Stimulated activated CD4-positive, alpha-beta T cell treated with anti-CD3 and anti-CD28 coated beads, Interleukin-4, amount 100 ng/mL, for 48 hours (primary cell): ENCODE measurements around the gene FAM234B.
A peak's percentile ranks its signal among the peaks of the same experiment; 100 is the strongest.

Source experiments
- DNase-seq, 2 donors: peaks; one replicate each; pipeline ENCODE4 v3.0.0-alpha.2; 2020; ENCODE audit warnings: low read depth in 2 of 2

The FAM234B gene

GRCh38 chr12:13091832-13092231 lies 47.7 kb downstream of the FAM234B start:
- DNase-seq: no peak

GRCh38 chr12:13093191-13093847 lies 49.1 kb downstream of the FAM234B start:
- DNase-seq: no peak

- no peak for DNase-seq
Observed at GRCh38 chr12:13093848-13094220, 49.7 kb downstream of the FAM234B start.

DNA sequence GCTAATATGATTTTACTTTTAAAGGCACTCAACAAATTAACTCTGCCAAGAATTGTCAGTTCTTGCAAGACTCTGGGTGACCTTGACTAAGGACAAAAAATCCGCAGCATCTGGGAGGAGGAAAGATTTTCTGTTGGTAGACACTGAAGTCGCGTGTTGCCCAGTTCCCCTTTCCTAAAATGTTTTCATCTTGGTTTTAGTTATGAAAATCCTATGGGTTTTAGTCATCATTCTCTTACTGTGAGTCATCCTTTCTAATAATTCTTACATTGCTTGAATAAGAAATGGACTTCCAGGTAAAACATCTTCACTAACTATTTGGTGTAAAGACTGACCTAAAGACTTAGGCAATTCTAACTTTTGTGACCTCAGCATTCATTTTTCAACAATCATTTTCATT lies 50.2 kb downstream of the FAM234B start:
- DNase-seq: no peak

DNA sequence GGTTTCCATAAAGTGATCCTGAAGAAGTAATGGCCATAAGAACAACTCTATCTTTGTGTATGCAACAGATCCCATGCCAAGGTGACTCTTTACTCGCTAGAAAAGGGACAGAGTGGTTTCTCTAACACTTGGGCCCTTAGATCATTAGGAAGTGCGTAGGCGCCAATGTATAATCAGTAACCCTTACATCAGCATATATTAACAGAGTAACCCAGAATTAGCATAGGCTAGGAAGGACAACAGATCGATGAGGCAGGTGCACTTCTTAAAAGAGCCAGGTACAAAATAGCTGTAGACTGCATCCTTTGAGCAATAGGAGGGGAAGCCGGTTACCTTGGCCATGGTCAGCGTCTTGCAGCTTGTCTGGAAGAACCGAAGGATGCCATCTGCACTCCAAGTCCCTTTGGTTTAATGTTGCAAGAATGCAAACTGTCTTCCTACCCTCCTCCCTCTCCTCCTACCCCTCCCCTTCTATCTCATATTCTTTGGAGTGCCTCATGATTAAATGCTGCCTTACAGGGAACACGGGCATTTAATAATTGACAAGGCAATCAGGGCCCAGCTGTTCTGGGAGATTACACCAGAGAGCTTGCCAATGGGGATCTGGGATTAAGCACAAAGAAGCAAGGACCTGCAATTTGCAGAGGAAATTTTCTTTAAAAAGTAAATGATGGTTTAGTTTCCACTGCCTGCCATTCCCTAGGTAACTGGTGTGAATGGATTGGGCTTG lies 51.2 kb downstream of the FAM234B start:
- no peak for DNase-seq

DNA sequence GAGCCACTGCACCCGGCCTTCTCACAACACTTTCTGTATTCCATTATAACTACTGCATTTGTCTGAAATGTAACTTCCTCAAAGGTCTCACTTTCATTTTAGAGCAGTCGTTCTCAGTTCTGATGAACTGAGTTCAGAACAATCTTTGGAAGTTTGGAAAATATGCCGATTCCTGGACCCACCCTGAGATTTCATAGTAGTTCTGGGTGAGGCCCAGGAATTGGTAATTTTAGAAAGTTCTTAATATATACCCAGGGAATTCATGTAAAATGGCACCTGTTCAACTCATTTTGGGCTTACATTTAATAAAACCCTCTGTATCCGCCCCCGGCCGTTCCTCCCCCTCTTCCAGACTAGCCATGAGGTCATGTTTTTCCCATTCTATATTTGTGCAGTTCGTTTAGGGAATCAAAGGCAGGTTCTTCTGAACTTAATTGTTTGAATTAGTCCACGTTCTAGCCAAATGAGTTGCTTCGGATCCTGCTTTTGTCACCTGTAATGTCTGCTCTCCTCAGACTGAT lies 53.4 kb downstream of the FAM234B start:
- no peak for DNase-seq

DNA sequence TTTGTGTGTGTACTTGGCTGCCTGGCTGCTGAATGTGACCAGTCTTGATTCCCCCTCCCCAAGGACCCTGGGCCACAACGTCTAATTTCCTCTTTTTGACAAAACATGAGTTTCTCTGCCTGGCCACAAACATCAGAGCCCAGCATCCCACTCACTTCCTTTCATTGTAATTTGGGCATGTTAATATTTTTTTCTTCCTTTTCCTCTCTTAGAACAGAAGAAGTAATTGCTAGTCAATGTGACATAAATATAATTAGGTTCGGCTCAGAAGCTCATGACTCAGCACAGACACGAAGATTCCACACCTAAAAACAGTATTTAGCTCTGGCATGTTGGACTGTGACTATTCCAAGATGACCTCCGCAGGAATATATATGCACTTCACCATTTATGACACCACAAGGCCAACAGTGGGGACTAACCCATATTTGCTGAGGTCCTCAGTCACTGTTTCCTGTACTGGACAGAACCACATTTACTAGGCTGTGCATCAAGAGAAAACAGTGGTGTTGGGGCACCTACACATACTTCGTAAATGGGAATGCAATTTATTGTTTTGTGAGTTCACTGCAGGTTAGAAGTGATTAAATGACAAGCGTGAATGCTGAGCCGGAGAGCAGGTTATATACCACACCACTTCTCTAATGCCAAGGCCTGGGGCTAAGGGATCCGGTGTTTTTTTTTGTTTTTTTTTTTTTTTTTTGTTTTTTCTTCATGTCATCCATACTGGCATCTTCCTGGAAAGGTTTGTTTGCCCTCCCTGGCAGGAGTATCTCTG lies 55.1 kb downstream of the FAM234B start:
- DNase-seq: no peak

GRCh38 chr12:13099844-13100604 lies 55.8 kb downstream of the FAM234B start:
- no peak for DNase-seq

DNA sequence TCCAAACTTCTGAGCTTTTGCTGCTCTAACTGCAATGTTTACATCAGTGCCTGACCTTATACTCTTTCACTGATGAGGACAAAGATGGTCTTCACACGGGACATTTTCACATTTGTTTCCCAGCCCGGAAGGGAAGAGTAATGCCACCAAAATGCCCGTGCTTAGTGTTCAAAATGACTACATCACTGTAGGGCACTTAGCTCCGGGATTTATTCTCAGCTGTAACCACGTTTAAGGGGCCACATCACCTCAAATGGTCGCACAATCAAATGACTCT lies 56.4 kb downstream of the FAM234B start:
- no peak for DNase-seq

GRCh38 chr12:13100882-13101769 lies 56.9 kb downstream of the FAM234B start:
- peak; percentile 72 to 86 for DNase-seq

DNA sequence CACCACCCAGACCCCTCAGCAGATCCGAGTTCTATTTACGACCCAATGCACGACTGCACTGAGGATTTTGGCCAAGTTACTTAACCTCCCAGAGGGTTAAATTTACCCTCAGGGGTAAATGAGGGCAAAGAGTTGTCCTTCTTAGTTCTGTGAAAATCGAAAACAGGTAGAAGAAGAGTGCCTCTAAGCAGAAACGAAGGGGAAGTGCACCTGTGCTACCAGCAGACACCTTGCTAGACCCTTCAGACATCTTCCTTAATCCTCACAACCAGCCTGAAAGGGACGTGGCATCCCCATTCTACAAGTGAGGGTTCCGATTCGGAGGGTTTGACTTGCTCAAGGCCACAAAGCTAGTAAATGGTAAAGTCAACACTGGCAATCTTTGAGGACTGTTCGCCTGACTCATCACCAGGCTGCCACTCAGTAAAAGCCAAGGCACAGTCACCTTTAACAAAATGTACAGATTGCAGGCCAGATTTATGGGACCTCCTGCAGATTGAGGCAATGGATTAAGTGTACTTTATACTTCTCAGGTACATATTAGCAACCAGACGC lies 57.7 kb downstream of the FAM234B start:
- DNase-seq: no peak

- no peak for DNase-seq
Observed at GRCh38 chr12:13102461-13103195, 58.4 kb downstream of the FAM234B start.

DNA sequence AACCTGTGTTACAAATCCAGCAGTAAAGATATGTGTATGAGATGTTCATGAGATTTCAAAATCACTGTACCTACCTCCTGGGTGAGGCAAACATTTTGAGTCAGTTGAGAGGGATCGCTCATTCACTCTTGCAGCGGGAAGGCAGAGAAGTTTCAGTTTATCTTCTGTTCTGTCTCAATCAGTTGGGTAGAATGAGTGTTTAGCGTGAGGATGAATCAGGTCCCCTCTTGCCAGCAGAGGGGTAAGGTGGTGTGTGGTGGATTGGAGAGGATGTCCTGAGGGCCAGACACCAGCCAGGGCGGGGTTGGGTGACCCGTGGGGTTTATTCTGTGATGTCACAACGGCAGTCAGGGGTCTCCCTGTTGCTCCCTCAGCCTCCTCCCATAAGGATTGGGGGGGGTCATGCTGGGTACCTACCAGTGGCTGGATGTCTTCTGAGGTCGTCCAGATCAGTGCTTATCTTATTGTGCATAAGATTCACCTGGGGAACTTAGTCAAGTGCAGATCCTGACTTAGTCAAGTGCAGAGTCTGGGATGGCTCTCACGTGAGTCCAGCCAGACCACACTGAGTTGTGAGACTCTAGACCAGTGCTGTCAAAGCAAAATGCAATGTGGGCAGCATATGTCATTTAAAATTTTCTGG lies 59.3 kb downstream of the FAM234B start, which contains the start of gene GSG1:
TSS of gene GSG1 (minus strand) at position 277 of the 643 bp plus-strand sequence. CDS start at position 122, 155 bp downstream.
- DNase-seq: peak; percentile 20

- DNase-seq: no peak
Observed at GRCh38 chr12:13104409-13104808, 60.2 kb downstream of the FAM234B start.

DNA sequence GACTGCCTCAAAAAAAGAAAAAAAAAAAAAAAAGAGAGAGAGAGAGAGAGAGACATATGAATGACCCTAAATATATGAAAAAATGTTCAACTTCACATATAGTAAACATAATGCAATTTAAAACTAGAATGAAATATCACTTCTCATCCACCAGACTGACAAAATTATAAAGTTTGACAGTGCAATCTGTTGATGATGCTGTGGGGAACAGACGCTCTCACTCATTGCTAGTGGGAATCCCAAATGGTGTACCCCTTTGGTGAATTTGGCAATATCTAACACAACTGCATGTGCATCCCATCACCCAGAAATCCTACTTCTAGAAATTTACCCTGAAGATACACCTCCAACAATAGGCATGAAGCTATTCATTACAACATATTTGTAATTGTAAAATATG lies 61.6 kb downstream of the FAM234B start:
- no peak for DNase-seq

- DNase-seq: no peak
Observed at GRCh38 chr12:13106666-13107065, 62.5 kb downstream of the FAM234B start.

- no peak for DNase-seq
Observed at GRCh38 chr12:13112968-13113367, 68.8 kb downstream of the FAM234B start.

DNA sequence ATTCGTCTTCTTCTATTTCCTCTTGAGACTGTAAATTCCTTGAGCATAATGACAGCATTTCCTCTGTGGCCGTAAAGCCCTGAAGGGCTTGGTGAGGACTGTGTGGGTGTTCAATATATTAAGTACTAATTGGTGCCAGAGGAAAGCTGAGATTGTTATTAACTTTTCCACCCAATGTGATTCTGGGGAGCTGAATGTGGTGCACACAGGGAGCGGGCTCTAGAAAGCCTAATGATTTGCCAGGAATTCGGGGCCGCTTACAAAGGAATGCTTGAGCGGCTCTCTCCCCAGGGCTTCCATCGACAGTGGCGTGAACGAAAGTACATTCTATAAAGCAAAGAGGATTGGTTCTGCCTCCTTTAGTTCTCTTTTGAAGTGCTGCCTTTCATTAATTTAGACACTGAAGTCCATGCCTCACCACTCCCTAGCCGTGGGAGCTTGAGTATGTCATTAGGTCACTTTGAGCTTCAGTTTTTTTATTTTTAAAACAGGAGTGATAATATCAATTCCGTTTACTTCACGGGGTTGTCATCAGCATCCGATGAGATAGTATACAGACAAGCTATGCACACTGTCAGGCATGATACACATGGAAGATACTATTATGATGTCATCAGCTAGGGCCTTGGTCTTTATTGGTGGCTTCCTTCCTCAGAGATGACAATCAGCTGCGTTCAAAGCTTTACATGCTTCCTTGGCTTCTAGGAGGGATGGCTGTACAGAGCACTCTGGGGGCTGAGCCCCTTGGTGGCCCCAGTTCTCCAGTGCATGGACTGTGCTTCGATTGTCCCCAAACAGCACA lies 70.3 kb downstream of the FAM234B start:
- DNase-seq: no peak

- DNase-seq: no peak
Observed at GRCh38 chr12:13116259-13116658, 72.1 kb downstream of the FAM234B start.
